HEK293T (cell line): Measurements from ENCODE around the gene DYRK1A.

Experiments used
- CTCF ChIA-PET: fragments of 350-600 bp; formaldehyde crosslinking; extraction: SDS; loops from one replicate; lab custom pipeline; 2021; ENCODE audit warnings: antibody characterized with exemption, inconsistent platforms; lab: Yijun Ruan, JAX
- POLR2A ChIA-PET: fragments of 350-600 bp; formaldehyde crosslinking; extraction: SDS; loops from one replicate; lab custom pipeline; 2020; ENCODE audit warnings: antibody characterized with exemption, inconsistent platforms; lab: Yijun Ruan, JAX
- DNase-seq: peaks from one replicate; pipeline ENCODE4 v3.0.0; 2012; ENCODE audit warnings: mixed read lengths; ENCODE audit errors: extremely low spot score
- ARNT ChIP-seq: fragments of 450-650 bp; IDR thresholded peaks from 2 replicates; pipeline ENCODE4 v1.6.1; 2017; ENCODE audit warnings: mild to moderate bottlenecking
- BHLHE40 ChIP-seq: fragments of 450-650 bp; IDR thresholded peaks from 2 replicates; pipeline ENCODE4 v1.6.1; 2016; ENCODE audit warnings: mild to moderate bottlenecking, moderate library complexity, borderline replicate concordance
- CTBP1 ChIP-seq: fragments of 450-650 bp; IDR thresholded peaks from 2 replicates; pipeline ENCODE4 v1.6.1; 2016; ENCODE audit warnings: borderline replicate concordance
- ELF4 ChIP-seq: fragments of 450-650 bp; IDR thresholded peaks from 2 replicates; pipeline ENCODE4 v1.6.1; 2017; ENCODE audit warnings: antibody characterized with exemption
- FOXA1 ChIP-seq: fragments of 450-650 bp; IDR thresholded peaks from 2 replicates; pipeline ENCODE4 v1.6.1; 2016; ENCODE audit warnings: mild to moderate bottlenecking
- FOXK2 ChIP-seq: fragments of 450-650 bp; IDR thresholded peaks from 2 replicates; pipeline ENCODE4 v1.6.1; 2016; ENCODE audit warnings: mild to moderate bottlenecking
- FOXM1 ChIP-seq: fragments of 450-650 bp; IDR thresholded peaks from 2 replicates; pipeline ENCODE4 v1.6.1; 2017; ENCODE audit warnings: mild to moderate bottlenecking, borderline replicate concordance
- HDGF ChIP-seq: fragments of 450-650 bp; IDR thresholded peaks from 2 replicates; pipeline ENCODE4 v1.6.1; 2017; ENCODE audit warnings: antibody characterized with exemption, borderline replicate concordance
- L3MBTL2 ChIP-seq: fragments of 450-650 bp; conservative IDR thresholded peaks from 2 replicates; pipeline ENCODE4 v1.6.1; 2016; ENCODE audit warnings: mild to moderate bottlenecking
- LEF1 ChIP-seq: fragments of 450-650 bp; IDR thresholded peaks from 2 replicates; pipeline ENCODE4 v1.6.1; 2017; ENCODE audit warnings: mild to moderate bottlenecking, borderline replicate concordance
- NFRKB ChIP-seq: fragments of 450-650 bp; IDR thresholded peaks from 2 replicates; pipeline ENCODE4 v1.6.1; 2016; ENCODE audit warnings: mild to moderate bottlenecking, moderate library complexity
- PKNOX1 ChIP-seq: fragments of 450-650 bp; IDR thresholded peaks from 2 replicates; pipeline ENCODE4 v1.6.1; 2016
- SP1 ChIP-seq: fragments of 450-650 bp; IDR thresholded peaks from 2 replicates; pipeline ENCODE4 v1.6.1; 2017
- SUZ12 ChIP-seq: fragments of 450-650 bp; IDR thresholded peaks from 2 replicates; pipeline ENCODE4 v1.6.1; 2016; ENCODE audit warnings: mild to moderate bottlenecking
- TARDBP ChIP-seq: fragments of 450-650 bp; IDR thresholded peaks from 2 replicates; pipeline ENCODE4 v1.6.1; 2016
- ZNF384 ChIP-seq: fragments of 450-650 bp; IDR thresholded peaks from 2 replicates; pipeline ENCODE4 v1.6.1; 2016

Gene DYRK1A

GRCh38 chr21:37447288-37447936 is 80.8 kb downstream of the DYRK1A start:
- TF ChIP-seq SUZ12: no peak
- TF ChIP-seq CTBP1: no peak
- TF ChIP-seq L3MBTL2: no peak
- no peak for TF ChIP-seq LEF1
- TF ChIP-seq SP1: no peak
- TF ChIP-seq FOXK2: no peak
- TF ChIP-seq NFRKB: no peak
- TF ChIP-seq ZNF384: no peak
- TF ChIP-seq BHLHE40: no peak
- no peak for TF ChIP-seq HDGF
- TF ChIP-seq FOXA1: no peak
- no peak for TF ChIP-seq ARNT
- no peak for TF ChIP-seq FOXM1
- CTCF ChIA-PET: no interaction called here
- no peak for DNase-seq
- POLR2A ChIA-PET: no interaction called here

- DNase-seq: no peak
- POLR2A ChIA-PET: no interaction called here
- CTCF ChIA-PET: no interaction called here
- TF ChIP-seq NFRKB (no peak), SUZ12 (no peak), FOXK2 (no peak), CTBP1 (no peak), SP1 (no peak), PKNOX1 (no peak), FOXM1 (no peak)
Measured at GRCh38 chr21:37449302-37449937, 82.8 kb downstream of the DYRK1A start.

- CTCF ChIA-PET: no interaction called here
- no peak for TF ChIP-seq ARNT
- TF ChIP-seq FOXK2: no peak
- TF ChIP-seq LEF1: no peak
- no peak for TF ChIP-seq HDGF
- TF ChIP-seq SP1: no peak
- TF ChIP-seq PKNOX1: no peak
- no peak for TF ChIP-seq CTBP1
- no peak for TF ChIP-seq TARDBP
- no peak for TF ChIP-seq FOXA1
- no peak for TF ChIP-seq L3MBTL2
- DNase-seq: no peak
- POLR2A ChIA-PET: interaction anchor here (1.1 kb wide), 1 partner anchor 113 kb away, joined by 3 read pairs; no protein-coding TSS in a partner anchor
Measured at GRCh38 chr21:37450445-37450941, 83.9 kb downstream of the DYRK1A start.

- CTCF ChIA-PET: interaction anchor here (2.9 kb wide), 1 partner anchor 12 kb away, joined by 8 read pairs; no protein-coding TSS in a partner anchor
- TF ChIP-seq CTBP1 (no peak), ZNF384 (no peak), SP1 (no peak), FOXM1 (no peak)
- POLR2A ChIA-PET: no interaction called here
- no peak for DNase-seq
Measured at GRCh38 chr21:37451446-37451845, 84.9 kb downstream of the DYRK1A start.

- no peak for DNase-seq
- ChIA-PET POLR2A (interaction anchor here (0.7 kb wide), 1 partner anchor 10 kb away, joined by 3 read pairs; no protein-coding TSS in a partner anchor), CTCF (interaction anchor here (0.7 to 2.9 kb wide), 2 partner anchors 11 to 79 kb away, joined by 5 to 8 read pairs; no protein-coding TSS in a partner anchor)
- TF ChIP-seq CTBP1: no peak
- no peak for TF ChIP-seq TARDBP
- no peak for TF ChIP-seq FOXA1
Measured at GRCh38 chr21:37452227-37452626, 85.7 kb downstream of the DYRK1A start.

GRCh38 chr21:37453350-37453749 is 86.8 kb downstream of the DYRK1A start:
- TF ChIP-seq CTBP1: no peak
- TF ChIP-seq BHLHE40: no peak
- TF ChIP-seq ZNF384: no peak
- TF ChIP-seq PKNOX1: no peak
- no peak for TF ChIP-seq FOXA1
- TF ChIP-seq HDGF: no peak
- TF ChIP-seq L3MBTL2: no peak
- TF ChIP-seq SUZ12: no peak
- no peak for TF ChIP-seq FOXM1
- no peak for TF ChIP-seq TARDBP
- no peak for TF ChIP-seq ELF4
- no peak for TF ChIP-seq NFRKB
- TF ChIP-seq LEF1: no peak
- no peak for TF ChIP-seq SP1
- TF ChIP-seq FOXK2: no peak
- no peak for TF ChIP-seq ARNT
- no peak for DNase-seq
- ChIA-PET POLR2A (no interaction called here), CTCF (interaction anchor here (0.6 to 2.9 kb wide), 2 partner anchors 10 to 104 kb away, joined by 3 to 8 read pairs; no protein-coding TSS in a partner anchor)
